ENCODE data around the gene TMEM39B. TPM values are rescaled to one million over a fixed set of nuclear protein-coding genes. Genes with fewer than 3 reads are reported as not detected.

The TMEM39B gene
- total RNA-seq, 1 experiment from 2014 or later: 9.4 TPM

- Histone ChIP-seq H3F3A (ENCODE audit: low read length, unreplicated experiment) (no peaks in the 10 kb centered on the region), H3K9me2 (replicated peaks; ENCODE audit: low read length) (no peaks in the 10 kb centered on the region), H3K79me2 (ENCODE audit: low read length) (peaks cover 3% of the 10 kb centered on the region; the same call in 1 of the 2 replicates), H4K20me1 (ENCODE audit: low read length) (0 out of 2 replicates have a peak, but pooled peaks cover 5% of the 10 kb centered on the region), H3K4me2 (ENCODE audit: low read length) (no peak overlapping the region), H3K4me3 (ENCODE audit: low read length) (no peak overlapping the region), H3K4me1 (ENCODE audit: insufficient read depth, low read length) (no peaks in the 10 kb centered on the region), H3K9me3 (ENCODE audit: low read length) (no peaks in the 10 kb centered on the region), H3K36me3 (ENCODE audit: low read depth, low read length) (peaks cover 74% of the 10 kb centered on the region), H2AFZ (ENCODE audit: low read length) (no peak overlapping the region), H3K27ac (ENCODE audit: low read length) (no peak overlapping the region), H3K27me3 (ENCODE audit: low read length) (no peaks in the 10 kb centered on the region), H3K9ac (ENCODE audit: low read length) (no peak overlapping the region)
- no peak for ATAC-seq
- ChIA-PET CTCF (no interaction called here), POLR2A (ENCODE audit: unreplicated experiment) (no interaction called here)
- DNase-seq: no peak
- TF ChIP-seq EZH2 (IDR thresholded peaks at IDR 0.05; ENCODE audit: low read length, unreplicated experiment) (no peak), EZH2phosphoT487 (IDR thresholded peaks at IDR 0.05; ENCODE audit: borderline replicate concordance, low read length) (no peak), CTCF (conservative IDR thresholded peaks at IDR 0.05; ENCODE audit: low read depth, low read length) (no peak)
- no TSS peak for BruUV-seq (replicated peaks)
- intact Hi-C loops (cut with micrococcal nuclease): no loop called here
These were observed 30.4 kb upstream of the TMEM39B start for GRCh38 chr1:32042330-32042729.

GRCh38 chr1:32044234-32044633 lies 28.5 kb upstream of the TMEM39B start:
- TF ChIP-seq EZH2 (IDR thresholded peaks at IDR 0.05; ENCODE audit: low read length, unreplicated experiment): no peak
- TF ChIP-seq EZH2phosphoT487 (IDR thresholded peaks at IDR 0.05; ENCODE audit: borderline replicate concordance, low read length): no peak
- no peak for TF ChIP-seq CTCF (conservative IDR thresholded peaks at IDR 0.05; ENCODE audit: low read depth, low read length)
- Histone ChIP-seq H3K27me3 (ENCODE audit: low read length) (no peaks in the 10 kb centered on the region), H4K20me1 (ENCODE audit: low read length) (no peaks in the 10 kb centered on the region), H3K79me2 (ENCODE audit: low read length) (no peaks in the 10 kb centered on the region), H3K27ac (ENCODE audit: low read length) (no peak overlapping the region), H3K4me1 (ENCODE audit: insufficient read depth, low read length) (no peaks in the 10 kb centered on the region), H3K4me3 (ENCODE audit: low read length) (no peak overlapping the region), H3K36me3 (ENCODE audit: low read depth, low read length) (peaks cover 74% of the 10 kb centered on the region), H3K9me3 (ENCODE audit: low read length) (no peaks in the 10 kb centered on the region), H3F3A (ENCODE audit: low read length, unreplicated experiment) (no peaks in the 10 kb centered on the region), H3K9ac (ENCODE audit: low read length) (no peak overlapping the region), H3K4me2 (ENCODE audit: low read length) (no peak overlapping the region), H3K9me2 (replicated peaks; ENCODE audit: low read length) (no peaks in the 10 kb centered on the region), H2AFZ (ENCODE audit: low read length) (no peak overlapping the region)
- intact Hi-C loops (cut with micrococcal nuclease): no loop called here
- no peak for ATAC-seq
- DNase-seq: no peak
- no TSS peak for BruUV-seq (replicated peaks)
- ChIA-PET CTCF (interaction anchor here (0.6 kb wide), 1 partner anchor 284 kb away, joined by 3 read pairs; no protein-coding TSS in a partner anchor), POLR2A (ENCODE audit: unreplicated experiment) (interaction anchor here (0.6 kb wide), 1 partner anchor 18 kb away, joined by 3 read pairs; no protein-coding TSS in a partner anchor)

- POLR2A ChIA-PET (ENCODE audit: unreplicated experiment): no interaction called here
These were observed 27.0 kb upstream of the TMEM39B start for GRCh38 chr1:32045772-32046171.

More at GRCh38 chr1:32045772-32046171, 27.0 kb upstream of the TMEM39B start:
- H3K4me3 ChIP-seq (ENCODE audit: low read length): no peak overlapping the region
- H3K79me2 ChIP-seq (ENCODE audit: low read length): no peaks in the 10 kb centered on the region
- DNase-seq: no peak
- no peak for TF ChIP-seq EZH2 (IDR thresholded peaks at IDR 0.05; ENCODE audit: low read length, unreplicated experiment)
- no peak for TF ChIP-seq EZH2phosphoT487 (IDR thresholded peaks at IDR 0.05; ENCODE audit: borderline replicate concordance, low read length)
- no peak for TF ChIP-seq CTCF (conservative IDR thresholded peaks at IDR 0.05; ENCODE audit: low read depth, low read length)
- CTCF ChIA-PET: no interaction called here
- BruUV-seq (replicated peaks): no TSS peak
- H3K9me2 ChIP-seq (replicated peaks; ENCODE audit: low read length): no peaks in the 10 kb centered on the region
- H3F3A ChIP-seq (ENCODE audit: low read length, unreplicated experiment): no peaks in the 10 kb centered on the region
- H3K9me3 ChIP-seq (ENCODE audit: low read length): no peaks in the 10 kb centered on the region
- intact Hi-C loops (cut with micrococcal nuclease): no loop called here
- H3K27me3 ChIP-seq (ENCODE audit: low read length): no peaks in the 10 kb centered on the region
- no peak overlapping the region for H3K27ac ChIP-seq (ENCODE audit: low read length)
- H2AFZ ChIP-seq (ENCODE audit: low read length): no peak overlapping the region
- H4K20me1 ChIP-seq (ENCODE audit: low read length): no peaks in the 10 kb centered on the region
- no peak overlapping the region for H3K9ac ChIP-seq (ENCODE audit: low read length)
- no peak overlapping the region for H3K4me2 ChIP-seq (ENCODE audit: low read length)
- ATAC-seq: no peak
- H3K36me3 ChIP-seq (ENCODE audit: low read depth, low read length): peaks cover 70% of the 10 kb centered on the region
- H3K4me1 ChIP-seq (ENCODE audit: insufficient read depth, low read length): no peaks in the 10 kb centered on the region
